K562 (cell line): ENCODE measurements around the gene ACTL9. TPM values are rescaled to one million over a fixed set of nuclear protein-coding genes. Genes with fewer than 3 reads are reported as not detected.

ENCODE experiments used
- ARID1B ChIP-seq: fragments of 450-650 bp; IDR thresholded peaks from 2 replicates; pipeline ENCODE4 v1.6.1; 2016; ENCODE audit warnings: antibody characterized with exemption, mild to moderate bottlenecking, inconsistent platforms
- RNF2 ChIP-seq: sonication (generic); IDR thresholded peaks from 2 replicates; pipeline ENCODE4 v1.6.1; 2016
- SETDB1 ChIP-seq: IDR thresholded peaks from one replicate; pipeline ENCODE4 v1.6.1; 2012; ENCODE audit warnings: low read length, control low read depth, inconsistent platforms
- polyA plus RNA-seq, 8 experiments: library from polyadenylated mRNA; depleted of rRNA in 4 of 8; stranded (reverse) in 5 of 8; unstranded in 3 of 8; fragments of >200 nt; fragmentation: Nextera tagmentation in 2 of 8; fragmentation: Illumina TruSeq in 1 of 8; extraction: Ambion mirVana in 2 of 8; extraction: Trizol in 1 of 8; gene quantifications; 2 replicates each; pipeline versions ENCODE4 v1.2.1 to v1.2.3, GENCODE V29; 2011 to 2014; ENCODE audit warnings: inconsistent platforms in 1 of 8, missing spikeins in 1 of 8
- total RNA-seq, 7 experiments: library from RNA; depleted of rRNA in 6 of 7; stranded (reverse); fragments of >200 nt in 6 of 7; fragmentation: Illumina TruSeq in 2 of 7; extraction: Trizol in 2 of 7; gene quantifications; 2 replicates each; pipeline versions ENCODE4 v1.2.1 to v1.2.3, GENCODE V29; 2011 to 2021; ENCODE audit warnings: low replicate concordance in 1 of 7
- TF ChIP-seq, protein P1 (sequence below), 2 experiments: fragments of 450-650 bp; formaldehyde crosslinking in 1 of 2; IDR thresholded peaks; 2 replicates each; pipeline versions ENCODE4 v1.4.0 to v1.6.1; 2014 to 2020; ENCODE audit warnings: mild to moderate bottlenecking in 2 of 2, borderline replicate concordance in 1 of 2, low read depth in 1 of 2
- TF ChIP-seq, protein P2 (sequence below), 2 experiments: fragments of 250-450 bp in 1 of 2; fragments of 450-650 bp in 1 of 2; sonication (Bioruptor Pico) in 1 of 2; IDR thresholded peaks; 2 replicates each; pipeline versions ENCODE4 v1.6.1 to v1.8.0; 2016 to 2021; ENCODE audit warnings: mild to moderate bottlenecking in 2 of 2, moderate library complexity in 2 of 2, missing compliant biosample characterization in 1 of 2, missing genetic modification characterization in 1 of 2
- TF ChIP-seq, protein P3 (sequence below): fragments of 250-450 bp; sonication (Bioruptor Pico); IDR thresholded peaks from 2 replicates; pipeline ENCODE4 v1.4.0; 2020
- TF ChIP-seq, protein P4 (sequence below): sonication (generic); formaldehyde crosslinking; IDR thresholded peaks from 2 replicates; pipeline ENCODE4 v1.8.1; 2023; ENCODE audit warnings: mild to moderate bottlenecking, missing genetic modification reagents, moderate library complexity

ACTL9 gene
- total and polyA plus RNA-seq, 9 of the 15 experiments (the other 6 are each of a cell fraction or from before 2014, with no cell fraction given) = not detected

DNA sequence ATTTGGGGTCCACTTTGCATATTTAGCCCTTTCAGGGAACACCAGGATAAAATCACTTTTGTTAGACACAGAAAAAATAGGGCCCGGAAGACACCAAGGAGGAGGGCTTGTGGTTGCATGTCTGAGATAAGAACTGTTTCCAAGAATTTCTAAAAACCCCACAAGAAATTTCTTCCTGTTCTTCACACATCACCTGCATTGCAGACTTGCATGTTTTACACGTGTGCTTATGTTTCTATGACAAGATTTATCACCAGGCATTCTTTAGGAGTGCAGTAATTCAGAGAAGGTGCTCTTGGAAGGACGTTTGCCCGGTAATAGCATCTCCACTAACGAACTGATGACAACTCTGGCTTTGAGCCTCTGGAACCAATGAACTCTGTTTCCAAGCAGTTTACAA is 7.1 kb upstream of the ACTL9 start (continued):
- TF ChIP-seq, protein P1, sequence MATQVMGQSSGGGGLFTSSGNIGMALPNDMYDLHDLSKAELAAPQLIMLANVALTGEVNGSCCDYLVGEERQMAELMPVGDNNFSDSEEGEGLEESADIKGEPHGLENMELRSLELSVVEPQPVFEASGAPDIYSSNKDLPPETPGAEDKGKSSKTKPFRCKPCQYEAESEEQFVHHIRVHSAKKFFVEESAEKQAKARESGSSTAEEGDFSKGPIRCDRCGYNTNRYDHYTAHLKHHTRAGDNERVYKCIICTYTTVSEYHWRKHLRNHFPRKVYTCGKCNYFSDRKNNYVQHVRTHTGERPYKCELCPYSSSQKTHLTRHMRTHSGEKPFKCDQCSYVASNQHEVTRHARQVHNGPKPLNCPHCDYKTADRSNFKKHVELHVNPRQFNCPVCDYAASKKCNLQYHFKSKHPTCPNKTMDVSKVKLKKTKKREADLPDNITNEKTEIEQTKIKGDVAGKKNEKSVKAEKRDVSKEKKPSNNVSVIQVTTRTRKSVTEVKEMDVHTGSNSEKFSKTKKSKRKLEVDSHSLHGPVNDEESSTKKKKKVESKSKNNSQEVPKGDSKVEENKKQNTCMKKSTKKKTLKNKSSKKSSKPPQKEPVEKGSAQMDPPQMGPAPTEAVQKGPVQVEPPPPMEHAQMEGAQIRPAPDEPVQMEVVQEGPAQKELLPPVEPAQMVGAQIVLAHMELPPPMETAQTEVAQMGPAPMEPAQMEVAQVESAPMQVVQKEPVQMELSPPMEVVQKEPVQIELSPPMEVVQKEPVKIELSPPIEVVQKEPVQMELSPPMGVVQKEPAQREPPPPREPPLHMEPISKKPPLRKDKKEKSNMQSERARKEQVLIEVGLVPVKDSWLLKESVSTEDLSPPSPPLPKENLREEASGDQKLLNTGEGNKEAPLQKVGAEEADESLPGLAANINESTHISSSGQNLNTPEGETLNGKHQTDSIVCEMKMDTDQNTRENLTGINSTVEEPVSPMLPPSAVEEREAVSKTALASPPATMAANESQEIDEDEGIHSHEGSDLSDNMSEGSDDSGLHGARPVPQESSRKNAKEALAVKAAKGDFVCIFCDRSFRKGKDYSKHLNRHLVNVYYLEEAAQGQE (IDR thresholded peaks at IDR 0.05; ENCODE audit: borderline replicate concordance) = no peak
- TF ChIP-seq, protein P1 (CRISPR knock-in tag; IDR thresholded peaks at IDR 0.05; ENCODE audit: low read depth) = no peak
- TF ChIP-seq, protein P2, sequence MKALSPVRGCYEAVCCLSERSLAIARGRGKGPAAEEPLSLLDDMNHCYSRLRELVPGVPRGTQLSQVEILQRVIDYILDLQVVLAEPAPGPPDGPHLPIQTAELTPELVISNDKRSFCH (CRISPR knock-in tag; IDR thresholded peaks at IDR 0.05) = no peak
- TF ChIP-seq, protein P2 (tag; IDR thresholded peaks at IDR 0.05) = no peak
- TF ChIP-seq ARID1B (peak; percentile 67), SETDB1 (no peak), RNF2 (peak; percentile 23; the same call in 1 of the 2 replicates)
- TF ChIP-seq, protein P3, sequence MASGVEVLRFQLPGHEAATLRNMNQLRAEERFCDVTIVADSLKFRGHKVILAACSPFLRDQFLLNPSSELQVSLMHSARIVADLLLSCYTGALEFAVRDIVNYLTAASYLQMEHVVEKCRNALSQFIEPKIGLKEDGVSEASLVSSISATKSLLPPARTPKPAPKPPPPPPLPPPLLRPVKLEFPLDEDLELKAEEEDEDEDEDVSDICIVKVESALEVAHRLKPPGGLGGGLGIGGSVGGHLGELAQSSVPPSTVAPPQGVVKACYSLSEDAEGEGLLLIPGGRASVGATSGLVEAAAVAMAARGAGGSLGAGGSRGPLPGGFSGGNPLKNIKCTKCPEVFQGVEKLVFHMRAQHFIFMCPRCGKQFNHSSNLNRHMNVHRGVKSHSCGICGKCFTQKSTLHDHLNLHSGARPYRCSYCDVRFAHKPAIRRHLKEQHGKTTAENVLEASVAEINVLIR = no peak
- TF ChIP-seq, protein P4, sequence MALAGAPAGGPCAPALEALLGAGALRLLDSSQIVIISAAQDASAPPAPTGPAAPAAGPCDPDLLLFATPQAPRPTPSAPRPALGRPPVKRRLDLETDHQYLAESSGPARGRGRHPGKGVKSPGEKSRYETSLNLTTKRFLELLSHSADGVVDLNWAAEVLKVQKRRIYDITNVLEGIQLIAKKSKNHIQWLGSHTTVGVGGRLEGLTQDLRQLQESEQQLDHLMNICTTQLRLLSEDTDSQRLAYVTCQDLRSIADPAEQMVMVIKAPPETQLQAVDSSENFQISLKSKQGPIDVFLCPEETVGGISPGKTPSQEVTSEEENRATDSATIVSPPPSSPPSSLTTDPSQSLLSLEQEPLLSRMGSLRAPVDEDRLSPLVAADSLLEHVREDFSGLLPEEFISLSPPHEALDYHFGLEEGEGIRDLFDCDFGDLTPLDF (CRISPR knock-in tag) = no peak
